HCT116 (cell line): ENCODE measurements around the gene TMEM209. TPM values are rescaled to one million over a fixed set of nuclear protein-coding genes. Genes with fewer than 3 reads are reported as not detected.

Experiments used
- ATAC-seq: fragments of 200-7000 bp; cut with Tn5 transposase; 2 replicates; pipeline ENCODE4 v1.9.1; 2020; ENCODE audit warnings: mild to moderate bottlenecking, moderate library complexity
- BruUV-seq: library from RNA; stranded (reverse); fragments of 400-500 nt; replicated peaks from 2 replicates; lab custom pipeline; 2021; lab: Mats Ljungman, UMichigan
- CTCF ChIA-PET: fragments of 300-600 bp; sonication (Branson Sonifier 250); formaldehyde crosslinking; loops from one replicate; lab custom pipeline; 2021; ENCODE audit warnings: antibody characterized with exemption; lab: Charles Lee
- POLR2A ChIA-PET: fragments of 300-600, 350-600 bp; sonication (Branson Sonifier 250); formaldehyde crosslinking; loops from one replicate; lab custom pipeline; 2021; ENCODE audit warnings: antibody characterized with exemption; lab: Charles Lee
- RAD21 ChIA-PET, 2 experiments: fragments of 300-600 bp; sonication (Branson Sonifier 250); formaldehyde crosslinking; loops; one replicate each; lab custom pipeline; 2023; ENCODE audit warnings: low total read pairs in 2 of 2; ENCODE audit not compliant: uncharacterized antibody in 2 of 2, unreplicated experiment in 2 of 2, low non-redundant PET in 1 of 2; lab: Charles Lee
- DNase-seq: peaks from one replicate; pipeline ENCODE4 v3.0.0-alpha.2; 2010; ENCODE audit warnings: low read depth, low spot score
- H2AFZ ChIP-seq: fragments of 200-600 bp; shearing (Covaris generic), sonication (generic); 2 replicates; pipeline ENCODE4 v1.6.1; 2017; ENCODE audit warnings: low read depth, mixed run types, mixed read lengths, antibody characterized with exemption, low read length; ENCODE audit not compliant: poor library complexity, severe bottlenecking
- H3K27ac ChIP-seq: 2 replicates; pipeline ENCODE4 v1.5.1; 2012; ENCODE audit warnings: low read depth, low read length
- H3K27me3 ChIP-seq: fragments of 200-600 bp; sonication (generic); 2 replicates; pipeline ENCODE4 v1.6.1; 2016; ENCODE audit warnings: mixed run types, low read length, mixed read lengths; ENCODE audit not compliant: insufficient read depth
- H3K36me3 ChIP-seq, 2 experiments: fragments of 200-500 bp in 1 of 2; fragments of 200-600 bp in 1 of 2; sonication (Bioruptor generic) in 1 of 2; sonication (generic) in 1 of 2; 2 replicates each; pipeline versions ENCODE4 v1.5.1 to v1.6.1; 2014 to 2016; ENCODE audit warnings: low read length in 2 of 2, inconsistent platforms in 1 of 2, mixed read lengths in 1 of 2, mixed run types in 1 of 2; ENCODE audit not compliant: insufficient read depth in 2 of 2, control insufficient read depth in 1 of 2
- H3K4me1 ChIP-seq, 2 experiments: fragments of 200-600 bp in 1 of 2; sonication (generic) in 1 of 2; 2 replicates each; pipeline versions ENCODE4 v1.5.1 to v1.6.1; 2012 to 2017; ENCODE audit warnings: low read length in 2 of 2, inconsistent platforms in 1 of 2, mild to moderate bottlenecking in 1 of 2, mixed read lengths in 1 of 2, mixed run types in 1 of 2, moderate library complexity in 1 of 2; ENCODE audit not compliant: insufficient read depth in 2 of 2, control insufficient read depth in 1 of 2
- H3K4me2 ChIP-seq: fragments of 200-600 bp; sonication (generic); 2 replicates; pipeline ENCODE4 v1.6.1; 2017; ENCODE audit warnings: mixed run types, low read length, mixed read lengths
- H3K4me3 ChIP-seq, 2 experiments: fragments of 200-600 bp in 1 of 2; sonication (generic) in 1 of 2; replicated peaks in 1 of 2; 2 replicates each; pipeline ENCODE4 v1.5.1; 2011 to 2016; ENCODE audit warnings: low read length in 2 of 2, control low read depth in 1 of 2, low read depth in 1 of 2, mild to moderate bottlenecking in 1 of 2, mixed read lengths in 1 of 2, mixed run types in 1 of 2
- H3K79me2 ChIP-seq: fragments of 200-600 bp; sonication (generic); 2 replicates; pipeline ENCODE4 v1.6.1; 2017; ENCODE audit warnings: mild to moderate bottlenecking, mixed run types, low read length, moderate library complexity, mixed read lengths; ENCODE audit not compliant: insufficient read depth
- H3K9ac ChIP-seq: fragments of 200-600 bp; sonication (generic); 2 replicates; pipeline ENCODE4 v1.6.1; 2016; ENCODE audit warnings: low read length, mixed read lengths
- H3K9me2 ChIP-seq: fragments of 200-600 bp; sonication (generic), shearing (Covaris generic); 2 replicates; pipeline ENCODE4 v1.6.1; 2017; ENCODE audit warnings: mixed run types, mild to moderate bottlenecking, moderate library complexity; ENCODE audit not compliant: insufficient read depth
- H3K9me3 ChIP-seq, 2 experiments: fragments of 200-500 bp in 1 of 2; fragments of 200-600 bp in 1 of 2; sonication (Bioruptor generic) in 1 of 2; sonication (generic) in 1 of 2; 2 replicates each; pipeline ENCODE4 v1.6.1; 2014 to 2017; ENCODE audit warnings: low read length in 2 of 2, mixed read lengths in 2 of 2, inconsistent platforms in 1 of 2, low read depth in 1 of 2, mild to moderate bottlenecking in 1 of 2, mixed run types in 1 of 2, moderate library complexity in 1 of 2; ENCODE audit not compliant: control insufficient read depth in 1 of 2, insufficient read depth in 1 of 2
- H4K20me1 ChIP-seq: fragments of 200-600 bp; sonication (generic), shearing (Covaris generic); 2 replicates; pipeline ENCODE4 v1.6.1; 2017; ENCODE audit warnings: mixed run types, mild to moderate bottlenecking, moderate library complexity; ENCODE audit not compliant: insufficient read depth
- CBX3 ChIP-seq: IDR thresholded peaks from 2 replicates; pipeline ENCODE4 v1.6.1; 2012; ENCODE audit warnings: low read depth
- CEBPB ChIP-seq: IDR thresholded peaks from 2 replicates; pipeline ENCODE4 v1.6.1; 2012; ENCODE audit warnings: low read depth
- ELF1 ChIP-seq: IDR thresholded peaks from 2 replicates; pipeline ENCODE4 v1.6.1; 2012; ENCODE audit warnings: low read depth, borderline replicate concordance
- POLR2A ChIP-seq: IDR thresholded peaks from 2 replicates; pipeline ENCODE4 v1.7.0; 2011; ENCODE audit warnings: borderline replicate concordance; ENCODE audit not compliant: insufficient read depth, insufficient read length; ENCODE audit errors: extremely low read depth
- POLR2AphosphoS5 ChIP-seq: IDR thresholded peaks from 2 replicates; pipeline ENCODE4 v1.6.1; 2011; ENCODE audit warnings: mild to moderate bottlenecking, low read depth, low read length, moderate library complexity
- RAD21 ChIP-seq: IDR thresholded peaks from 2 replicates; pipeline ENCODE4 v1.6.1; 2012; ENCODE audit warnings: low read depth, mild to moderate bottlenecking
- SP1 ChIP-seq: IDR thresholded peaks from 2 replicates; pipeline ENCODE4 v1.6.1; 2012; ENCODE audit warnings: low read depth
- SRF ChIP-seq: IDR thresholded peaks from 2 replicates; pipeline ENCODE4 v1.6.1; 2012; ENCODE audit warnings: low read depth
- intact Hi-C: fragments of 100-400 bp; cut with micrococcal nuclease; formaldehyde crosslinking; loops from 2 replicates; pipeline ENCODE4 v1.10.0; 2022
- total RNA-seq: library from RNA; stranded (reverse); gene quantifications from one replicate; pipeline ENCODE4 v1.2.1, GENCODE V29; 2021; ENCODE audit not compliant: unreplicated experiment
- TF ChIP-seq, protein P1 (sequence below): IDR thresholded peaks from 2 replicates; pipeline ENCODE4 v1.6.1; 2012; ENCODE audit warnings: low read depth
- TF ChIP-seq, protein P2 (sequence below): IDR thresholded peaks from 2 replicates; pipeline ENCODE4 v1.6.1; 2011; ENCODE audit warnings: mild to moderate bottlenecking, low read length, moderate library complexity; ENCODE audit not compliant: insufficient replicate concordance; ENCODE audit errors: extremely low read depth
- TF ChIP-seq, protein P3 (sequence below), 3 experiments: fragments of 200-600 bp in 1 of 3; sonication (generic) in 1 of 3; IDR thresholded peaks in 2 of 3; conservative IDR thresholded peaks in 1 of 3; 2 replicates each; pipeline ENCODE4 v1.5.1; 2012 to 2017; ENCODE audit warnings: low read depth in 2 of 3, low read length in 2 of 3, antibody characterized with exemption in 1 of 3, borderline replicate concordance in 1 of 3, control low read depth in 1 of 3, mild to moderate bottlenecking in 1 of 3, mixed read lengths in 1 of 3, mixed run types in 1 of 3, moderate library complexity in 1 of 3; ENCODE audit not compliant: insufficient read depth in 1 of 3
- TF ChIP-seq, protein P4 (sequence below): IDR thresholded peaks from 2 replicates; pipeline ENCODE4 v1.6.1; 2012

TMEM209 gene
- total RNA-seq, 1 experiment from 2014 or later: 35.8 TPM

DNA sequence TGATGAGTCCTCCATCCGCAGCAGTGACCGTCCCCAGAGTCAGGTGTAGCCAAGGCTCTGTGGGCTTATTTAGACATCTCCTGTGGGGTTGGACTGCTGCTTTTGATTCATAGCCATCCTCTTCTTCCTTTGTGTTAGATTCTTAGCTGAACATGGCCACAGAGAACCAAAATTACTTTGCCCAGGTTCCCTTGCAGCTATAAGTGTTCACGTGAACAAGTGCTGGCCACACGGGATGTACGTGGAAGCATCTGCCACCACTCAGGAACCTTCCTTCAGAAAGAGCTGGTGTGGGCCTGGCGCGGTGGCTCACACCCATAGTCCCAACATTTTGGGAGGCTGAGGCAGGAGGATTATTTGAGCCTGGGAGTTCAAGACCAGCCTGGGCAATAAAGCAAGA, 49.1 kb downstream of the TMEM209 start:
- H3K4me2 ChIP-seq: no peak overlapping the region
- H3K9me2 ChIP-seq: no peaks in the 10 kb centered on the region
- no peaks in the 10 kb centered on the region for H3K27me3 ChIP-seq
- H3K79me2 ChIP-seq: no peaks in the 10 kb centered on the region
- RAD21 ChIA-PET: no interaction called here
- no peak for ATAC-seq
- H3K4me1 ChIP-seq: no peaks in the 10 kb centered on the region
- intact Hi-C loops: loop anchor here (5.0 kb wide), 1 partner anchor 36 kb away; no protein-coding TSS in a partner anchor
- H2AFZ ChIP-seq: no peak overlapping the region
- POLR2A ChIA-PET: no interaction called here
- peaks cover 0 to 17% of the 10 kb centered on the region in 2 experiments; a peak in 1 of 4 replicates for H3K36me3 ChIP-seq
- no peaks in the 10 kb centered on the region for H3K9me3 ChIP-seq
- CTCF ChIA-PET: no interaction called here
- H4K20me1 ChIP-seq: no peaks in the 10 kb centered on the region
- H3K9ac ChIP-seq: no peak overlapping the region
- H3K4me3 ChIP-seq: no peak overlapping the region
- no peak for TF ChIP-seq RAD21
- TF ChIP-seq, protein P1, sequence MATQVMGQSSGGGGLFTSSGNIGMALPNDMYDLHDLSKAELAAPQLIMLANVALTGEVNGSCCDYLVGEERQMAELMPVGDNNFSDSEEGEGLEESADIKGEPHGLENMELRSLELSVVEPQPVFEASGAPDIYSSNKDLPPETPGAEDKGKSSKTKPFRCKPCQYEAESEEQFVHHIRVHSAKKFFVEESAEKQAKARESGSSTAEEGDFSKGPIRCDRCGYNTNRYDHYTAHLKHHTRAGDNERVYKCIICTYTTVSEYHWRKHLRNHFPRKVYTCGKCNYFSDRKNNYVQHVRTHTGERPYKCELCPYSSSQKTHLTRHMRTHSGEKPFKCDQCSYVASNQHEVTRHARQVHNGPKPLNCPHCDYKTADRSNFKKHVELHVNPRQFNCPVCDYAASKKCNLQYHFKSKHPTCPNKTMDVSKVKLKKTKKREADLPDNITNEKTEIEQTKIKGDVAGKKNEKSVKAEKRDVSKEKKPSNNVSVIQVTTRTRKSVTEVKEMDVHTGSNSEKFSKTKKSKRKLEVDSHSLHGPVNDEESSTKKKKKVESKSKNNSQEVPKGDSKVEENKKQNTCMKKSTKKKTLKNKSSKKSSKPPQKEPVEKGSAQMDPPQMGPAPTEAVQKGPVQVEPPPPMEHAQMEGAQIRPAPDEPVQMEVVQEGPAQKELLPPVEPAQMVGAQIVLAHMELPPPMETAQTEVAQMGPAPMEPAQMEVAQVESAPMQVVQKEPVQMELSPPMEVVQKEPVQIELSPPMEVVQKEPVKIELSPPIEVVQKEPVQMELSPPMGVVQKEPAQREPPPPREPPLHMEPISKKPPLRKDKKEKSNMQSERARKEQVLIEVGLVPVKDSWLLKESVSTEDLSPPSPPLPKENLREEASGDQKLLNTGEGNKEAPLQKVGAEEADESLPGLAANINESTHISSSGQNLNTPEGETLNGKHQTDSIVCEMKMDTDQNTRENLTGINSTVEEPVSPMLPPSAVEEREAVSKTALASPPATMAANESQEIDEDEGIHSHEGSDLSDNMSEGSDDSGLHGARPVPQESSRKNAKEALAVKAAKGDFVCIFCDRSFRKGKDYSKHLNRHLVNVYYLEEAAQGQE: no peak
- no peak for TF ChIP-seq CBX3
- TF ChIP-seq, protein P2, sequence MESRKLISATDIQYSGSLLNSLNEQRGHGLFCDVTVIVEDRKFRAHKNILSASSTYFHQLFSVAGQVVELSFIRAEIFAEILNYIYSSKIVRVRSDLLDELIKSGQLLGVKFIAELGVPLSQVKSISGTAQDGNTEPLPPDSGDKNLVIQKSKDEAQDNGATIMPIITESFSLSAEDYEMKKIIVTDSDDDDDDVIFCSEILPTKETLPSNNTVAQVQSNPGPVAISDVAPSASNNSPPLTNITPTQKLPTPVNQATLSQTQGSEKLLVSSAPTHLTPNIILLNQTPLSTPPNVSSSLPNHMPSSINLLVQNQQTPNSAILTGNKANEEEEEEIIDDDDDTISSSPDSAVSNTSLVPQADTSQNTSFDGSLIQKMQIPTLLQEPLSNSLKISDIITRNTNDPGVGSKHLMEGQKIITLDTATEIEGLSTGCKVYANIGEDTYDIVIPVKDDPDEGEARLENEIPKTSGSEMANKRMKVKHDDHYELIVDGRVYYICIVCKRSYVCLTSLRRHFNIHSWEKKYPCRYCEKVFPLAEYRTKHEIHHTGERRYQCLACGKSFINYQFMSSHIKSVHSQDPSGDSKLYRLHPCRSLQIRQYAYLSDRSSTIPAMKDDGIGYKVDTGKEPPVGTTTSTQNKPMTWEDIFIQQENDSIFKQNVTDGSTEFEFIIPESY: no peak
- no peak for TF ChIP-seq CEBPB
- TF ChIP-seq ELF1: no peak
- no peak for TF ChIP-seq POLR2AphosphoS5
- TF ChIP-seq SRF: no peak
- TF ChIP-seq POLR2A: no peak
- TF ChIP-seq, protein P3, sequence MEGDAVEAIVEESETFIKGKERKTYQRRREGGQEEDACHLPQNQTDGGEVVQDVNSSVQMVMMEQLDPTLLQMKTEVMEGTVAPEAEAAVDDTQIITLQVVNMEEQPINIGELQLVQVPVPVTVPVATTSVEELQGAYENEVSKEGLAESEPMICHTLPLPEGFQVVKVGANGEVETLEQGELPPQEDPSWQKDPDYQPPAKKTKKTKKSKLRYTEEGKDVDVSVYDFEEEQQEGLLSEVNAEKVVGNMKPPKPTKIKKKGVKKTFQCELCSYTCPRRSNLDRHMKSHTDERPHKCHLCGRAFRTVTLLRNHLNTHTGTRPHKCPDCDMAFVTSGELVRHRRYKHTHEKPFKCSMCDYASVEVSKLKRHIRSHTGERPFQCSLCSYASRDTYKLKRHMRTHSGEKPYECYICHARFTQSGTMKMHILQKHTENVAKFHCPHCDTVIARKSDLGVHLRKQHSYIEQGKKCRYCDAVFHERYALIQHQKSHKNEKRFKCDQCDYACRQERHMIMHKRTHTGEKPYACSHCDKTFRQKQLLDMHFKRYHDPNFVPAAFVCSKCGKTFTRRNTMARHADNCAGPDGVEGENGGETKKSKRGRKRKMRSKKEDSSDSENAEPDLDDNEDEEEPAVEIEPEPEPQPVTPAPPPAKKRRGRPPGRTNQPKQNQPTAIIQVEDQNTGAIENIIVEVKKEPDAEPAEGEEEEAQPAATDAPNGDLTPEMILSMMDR (IDR thresholded peaks at IDR 0.05 in 2 of 3, conservative IDR thresholded peaks at IDR 0.05 in 1 of 3; ENCODE audit: borderline replicate concordance in 1 of 3, insufficient read depth in 1 of 3, low read depth in 2 of 3, low read length in 2 of 3): no peak
- TF ChIP-seq, protein P4, sequence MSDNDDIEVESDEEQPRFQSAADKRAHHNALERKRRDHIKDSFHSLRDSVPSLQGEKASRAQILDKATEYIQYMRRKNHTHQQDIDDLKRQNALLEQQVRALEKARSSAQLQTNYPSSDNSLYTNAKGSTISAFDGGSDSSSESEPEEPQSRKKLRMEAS: no peak
- no peak for TF ChIP-seq SP1
- BruUV-seq: no TSS peak
- DNase-seq: no peak
- no peak overlapping the region for H3K27ac ChIP-seq
